HepG2 (cell line): ENCODE measurements around the gene ABHD17A. TPM values are rescaled to one million over a fixed set of nuclear protein-coding genes. Genes with fewer than 3 reads are reported as not detected.
A peak's percentile ranks its signal among the peaks of the same experiment; 100 is the strongest.

ENCODE experiments used
- ATF7-NPFF ChIP-seq: sonication (generic); formaldehyde crosslinking; IDR thresholded peaks from 2 replicates; pipeline ENCODE4 v1.8.1; 2023; ENCODE audit warnings: mild to moderate bottlenecking, low read depth, missing genetic modification reagents, moderate library complexity
- NAIF1 ChIP-seq: sonication (generic); formaldehyde crosslinking; IDR thresholded peaks from 2 replicates; pipeline ENCODE4 v1.5.0; 2020; ENCODE audit warnings: mild to moderate bottlenecking, missing genetic modification reagents, borderline replicate concordance
- NR2C2 ChIP-seq: sonication (generic); formaldehyde crosslinking; IDR thresholded peaks from 2 replicates; pipeline ENCODE4 v1.4.0; 2020; ENCODE audit warnings: missing genetic modification reagents, mild to moderate bottlenecking, moderate library complexity, borderline replicate concordance
- NR2F6 ChIP-seq, 2 experiments: IDR thresholded peaks; 2 replicates each; pipeline ENCODE4 v1.6.1; 2016; ENCODE audit warnings: antibody characterized with exemption in 1 of 2, mild to moderate bottlenecking in 1 of 2
- SIX4 ChIP-seq: sonication (generic); formaldehyde crosslinking; IDR thresholded peaks from 2 replicates; pipeline ENCODE4 v1.4.0; 2020; ENCODE audit warnings: missing genetic modification reagents
- TBX2 ChIP-seq: sonication (generic); formaldehyde crosslinking; IDR thresholded peaks from 2 replicates; pipeline ENCODE4 v1.5.0; 2020; ENCODE audit warnings: missing genetic modification reagents, mild to moderate bottlenecking, borderline replicate concordance
- ZBTB10 ChIP-seq: sonication (generic); formaldehyde crosslinking; IDR thresholded peaks from 2 replicates; pipeline ENCODE4 v1.4.0; 2020; ENCODE audit warnings: missing genetic modification reagents, borderline replicate concordance
- ZFX ChIP-seq: sonication (generic); formaldehyde crosslinking; IDR thresholded peaks from 2 replicates; pipeline ENCODE4 v1.4.0; 2020; ENCODE audit warnings: mild to moderate bottlenecking, low read depth, missing genetic modification reagents, moderate library complexity
- ZMYM2 ChIP-seq: sonication (generic); formaldehyde crosslinking; IDR thresholded peaks from 2 replicates; pipeline ENCODE4 v1.8.0; 2022; ENCODE audit warnings: mild to moderate bottlenecking, missing genetic modification reagents
- ZNF770 ChIP-seq: sonication (generic); formaldehyde crosslinking; IDR thresholded peaks from 2 replicates; pipeline ENCODE4 v1.5.0; 2020; ENCODE audit warnings: mild to moderate bottlenecking, missing genetic modification reagents
- polyA plus RNA-seq, 8 experiments: library from polyadenylated mRNA; depleted of rRNA in 3 of 8; stranded (reverse) in 7 of 8; unstranded in 1 of 8; fragments of >200 nt; fragmentation: Illumina TruSeq in 4 of 8; extraction: Trizol in 4 of 8; gene quantifications; 2 replicates each; pipeline versions ENCODE4 v1.2.1 to v1.2.3, GENCODE V29; 2011 to 2016; ENCODE audit warnings: low read depth in 4 of 8, missing spikeins in 1 of 8, mixed read lengths in 1 of 8; ENCODE audit not compliant: insufficient read depth in 1 of 8
- total RNA-seq, 5 experiments: library from RNA; depleted of rRNA; stranded (reverse); fragments of >200 nt; fragmentation: Illumina TruSeq; extraction: Trizol; gene quantifications; 2 replicates each; pipeline ENCODE4 v1.2.3, GENCODE V29; 2016; ENCODE audit warnings: low read depth in 1 of 5

Gene ABHD17A
- total and polyA plus RNA-seq, 2 of the 13 experiments (the other 11 are each of a cell fraction or from before 2014, with no cell fraction given) = 27.7 to 40.8 TPM

- TF ChIP-seq ZBTB10 (CRISPR knock-in tag) (0 out of 2 replicates have a peak, but pooled peaks have one; percentile 12), NAIF1 (CRISPR knock-in tag) (peak; percentile 37; the same call in 1 of the 2 replicates), ZFX (CRISPR knock-in tag) (peak; percentile 2; the same call in 1 of the 2 replicates), NR2C2 (CRISPR knock-in tag) (peak; percentile 9; the same call in 1 of the 2 replicates), NR2F6 (IDR thresholded peaks at IDR 0.05) (0 out of 2 replicates have a peak, but pooled peaks have one; percentile 3), NR2F6 (CRISPR knock-in tag; IDR thresholded peaks at IDR 0.05) (no peak), ZMYM2 (0 out of 2 replicates have a peak, but pooled peaks have one; percentile 20), ATF7-NPFF (no peak), SIX4 (CRISPR knock-in tag) (no peak), TBX2 (CRISPR knock-in tag) (0 out of 2 replicates have a peak, but pooled peaks have one; percentile 11), ZNF770 (peak; percentile 94)
Observed at GRCh38 chr19:1867349-1867724, 18.0 kb downstream of the ABHD17A start (continued).
